Measurements from ENCODE around the gene PPP1R2B. TPM values are rescaled to one million over a fixed set of nuclear protein-coding genes. Genes with fewer than 3 reads are reported as not detected.

The PPP1R2B gene
- total and polyA plus RNA-seq, 8 donors: 0.02 to 0.12 TPM; not detected in 6

DNA sequence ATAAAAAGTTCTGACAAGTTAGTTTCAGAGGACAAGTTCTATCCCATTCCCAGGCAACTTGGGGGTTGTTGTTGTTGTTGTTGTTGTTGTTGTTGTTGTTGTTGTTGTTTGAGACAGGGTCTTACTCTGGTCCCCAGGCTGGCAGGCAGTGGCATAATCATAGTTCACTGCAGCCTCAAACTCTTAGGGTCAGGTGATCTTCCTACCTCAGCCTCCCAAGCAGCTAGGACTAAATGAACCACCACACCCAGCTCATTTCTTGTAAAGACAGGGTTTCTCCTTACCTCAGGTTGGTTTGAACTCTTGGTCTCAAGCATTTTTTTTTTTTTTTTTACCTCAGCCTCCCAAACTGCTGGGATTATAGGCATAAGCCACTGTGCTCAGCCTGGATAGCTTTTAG lies 15.3 kb downstream of the PPP1R2B start:
- no peak overlapping the region for H3K4me3 ChIP-seq
- no peaks in the 10 kb centered on the region for H3K9me3 ChIP-seq
- no peak for FAIRE-seq
- no peak overlapping the region for H3K27ac ChIP-seq
- TF ChIP-seq, protein P1, sequence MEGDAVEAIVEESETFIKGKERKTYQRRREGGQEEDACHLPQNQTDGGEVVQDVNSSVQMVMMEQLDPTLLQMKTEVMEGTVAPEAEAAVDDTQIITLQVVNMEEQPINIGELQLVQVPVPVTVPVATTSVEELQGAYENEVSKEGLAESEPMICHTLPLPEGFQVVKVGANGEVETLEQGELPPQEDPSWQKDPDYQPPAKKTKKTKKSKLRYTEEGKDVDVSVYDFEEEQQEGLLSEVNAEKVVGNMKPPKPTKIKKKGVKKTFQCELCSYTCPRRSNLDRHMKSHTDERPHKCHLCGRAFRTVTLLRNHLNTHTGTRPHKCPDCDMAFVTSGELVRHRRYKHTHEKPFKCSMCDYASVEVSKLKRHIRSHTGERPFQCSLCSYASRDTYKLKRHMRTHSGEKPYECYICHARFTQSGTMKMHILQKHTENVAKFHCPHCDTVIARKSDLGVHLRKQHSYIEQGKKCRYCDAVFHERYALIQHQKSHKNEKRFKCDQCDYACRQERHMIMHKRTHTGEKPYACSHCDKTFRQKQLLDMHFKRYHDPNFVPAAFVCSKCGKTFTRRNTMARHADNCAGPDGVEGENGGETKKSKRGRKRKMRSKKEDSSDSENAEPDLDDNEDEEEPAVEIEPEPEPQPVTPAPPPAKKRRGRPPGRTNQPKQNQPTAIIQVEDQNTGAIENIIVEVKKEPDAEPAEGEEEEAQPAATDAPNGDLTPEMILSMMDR (IDR thresholded peaks at IDR 0.05): no peak
- no peak for DNase-seq
- H3K4me1 ChIP-seq: no peaks in the 10 kb centered on the region
- no peaks in the 10 kb centered on the region for H3K27me3 ChIP-seq
- intact Hi-C loops (cut with DNase I): no loop called here
- ATAC-seq: no peak
- no peaks in the 10 kb centered on the region for H3K36me3 ChIP-seq

DNA sequence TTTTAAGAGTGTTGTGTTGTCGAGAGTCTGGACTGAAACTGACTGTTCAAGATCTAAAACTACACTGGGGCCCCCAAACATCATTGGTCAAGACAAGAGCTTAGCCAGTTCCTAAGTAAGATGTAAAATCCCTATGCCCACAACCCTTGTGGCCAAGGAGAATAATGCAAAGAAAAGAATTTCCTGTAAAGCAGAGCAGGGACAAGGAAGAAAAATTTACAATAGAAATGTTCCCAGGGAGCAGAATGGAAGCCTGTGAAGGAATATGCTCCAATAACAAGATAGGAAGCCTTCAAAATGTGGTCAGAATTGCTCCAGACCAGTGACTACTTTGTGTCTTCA lies 20.4 kb downstream of the PPP1R2B start:
- DNase-seq: no peak
- WGBS, 2 donors: 47 to 80% methylated on average over 1 of the region's 1 CpG
- Histone ChIP-seq H3K4me1 (no peaks in the 10 kb centered on the region), H3K27me3 (no peaks in the 10 kb centered on the region), H3K36me3 (no peaks in the 10 kb centered on the region), H3K4me3 (no peak overlapping the region), H3K9me3 (no peaks in the 10 kb centered on the region), H3K27ac (no peak overlapping the region)
- FAIRE-seq: no peak
- intact Hi-C loops (cut with DNase I): no loop called here
- ATAC-seq: no peak
- TF ChIP-seq, protein P1 (IDR thresholded peaks at IDR 0.05): no peak

DNA sequence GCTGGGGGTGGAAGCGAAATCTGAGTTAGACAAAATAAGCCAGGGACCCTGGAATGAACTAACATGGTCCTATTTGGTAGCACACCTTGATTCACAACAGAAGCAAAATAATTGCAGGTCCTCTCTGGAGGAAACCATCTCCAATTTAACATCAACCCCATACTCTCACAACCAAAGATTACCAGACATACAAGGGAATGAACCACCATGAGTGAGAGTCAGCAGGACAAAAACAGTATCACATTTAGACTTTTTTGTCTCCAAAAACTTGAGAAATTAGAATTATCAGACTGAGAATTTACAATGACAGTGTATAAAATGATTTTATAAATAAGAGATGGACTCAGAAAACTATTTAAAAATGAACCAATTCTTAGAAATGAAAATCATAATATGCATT lies 21.1 kb downstream of the PPP1R2B start:
- TF ChIP-seq, protein P1 (IDR thresholded peaks at IDR 0.05): no peak
- DNase-seq (no peak), ATAC-seq (no peak), FAIRE-seq (no peak)
- Histone ChIP-seq H3K4me3 (no peak overlapping the region), H3K36me3 (no peaks in the 10 kb centered on the region), H3K27me3 (no peaks in the 10 kb centered on the region), H3K9me3 (no peaks in the 10 kb centered on the region), H3K4me1 (no peaks in the 10 kb centered on the region), H3K27ac (no peak overlapping the region)
- WGBS, 2 donors: 63 to 82% methylated on average over 1 of the region's 1 CpG
- intact Hi-C loops (cut with DNase I): no loop called here

DNA sequence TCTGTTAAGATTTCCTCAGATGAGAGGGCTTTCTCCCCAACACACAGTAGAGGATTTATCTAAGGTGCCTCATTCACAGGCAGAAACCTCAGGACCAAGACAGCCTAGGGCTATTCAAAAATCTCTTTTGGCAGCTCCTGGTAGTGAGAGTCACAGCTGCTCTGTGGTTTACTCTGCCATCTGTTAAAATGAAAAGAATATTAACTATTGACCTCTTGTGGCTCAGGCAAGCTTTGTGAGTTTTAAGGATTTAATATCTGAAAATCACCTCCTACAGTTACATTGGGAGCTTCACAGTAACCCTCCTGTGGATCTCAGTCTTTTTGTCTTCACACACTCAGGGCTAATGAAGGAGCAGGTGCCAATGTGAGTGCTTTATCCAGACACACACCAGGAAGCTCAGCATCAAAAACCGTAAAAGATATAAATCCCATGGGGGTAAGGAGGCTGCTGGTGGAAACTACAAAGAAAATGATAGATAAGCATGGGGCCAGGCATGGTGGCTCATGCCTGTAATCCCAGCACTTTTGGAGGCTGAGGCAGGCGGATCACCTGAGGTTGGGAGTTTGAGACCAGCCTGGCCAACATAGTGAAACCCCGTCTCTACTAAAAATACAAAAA lies 29.7 kb downstream of the PPP1R2B start:
- intact Hi-C loops (cut with DNase I): no loop called here
- no peak for FAIRE-seq
- Histone ChIP-seq H3K4me1 (no peaks in the 10 kb centered on the region), H3K27me3 (peaks cover 0 to 4% (median 0%) of the 10 kb centered on the region in 4 donors), H3K27ac (no peak overlapping the region), H3K9me3 (no peaks in the 10 kb centered on the region), H3K36me3 (no peaks in the 10 kb centered on the region), H3K4me3 (no peak overlapping the region)
- DNase-seq: no peak
- TF ChIP-seq, protein P1 (IDR thresholded peaks at IDR 0.05): no peak
- WGBS, 2 donors: 65 to 78% methylated on average over 3 of the region's 3 CpGs
- no peak for ATAC-seq

DNA sequence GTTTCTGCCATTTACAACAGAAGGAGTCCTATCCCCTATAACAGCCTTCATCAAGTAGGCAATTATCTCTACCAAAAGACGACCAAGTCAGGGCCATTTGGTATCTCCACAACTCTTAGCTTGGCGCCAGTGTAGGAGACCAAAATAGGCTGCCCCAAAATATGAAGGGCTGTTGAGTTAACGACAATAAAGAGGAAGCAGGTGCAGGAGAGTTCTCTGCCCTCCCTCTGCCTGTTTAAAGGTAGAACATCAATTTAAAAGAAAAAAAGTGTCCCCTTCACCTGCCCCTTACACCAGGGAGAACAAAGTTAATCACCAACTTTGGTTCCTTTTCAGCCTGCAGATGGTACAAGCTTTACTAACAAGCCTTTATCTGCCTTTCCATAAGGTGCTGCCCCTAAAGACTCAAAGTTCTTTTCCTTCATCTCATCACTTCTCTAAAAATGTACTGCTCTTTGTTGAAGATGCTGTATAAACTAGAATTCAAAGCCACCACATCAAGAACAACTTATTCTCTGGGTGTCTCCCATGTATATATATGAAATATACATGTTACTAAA lies 33.3 kb downstream of the PPP1R2B start:
- Histone ChIP-seq H3K9me3 (no peaks in the 10 kb centered on the region), H3K4me3 (no peak overlapping the region), H3K36me3 (no peaks in the 10 kb centered on the region), H3K27me3 (no peaks in the 10 kb centered on the region), H3K4me1 (no peaks in the 10 kb centered on the region), H3K27ac (no peak overlapping the region)
- 37 to 56% methylated on average over 3 of the region's 3 CpGs for WGBS, 2 donors
- FAIRE-seq: no peak
- no peak for DNase-seq
- intact Hi-C loops (cut with DNase I): no loop called here
- TF ChIP-seq, protein P1 (IDR thresholded peaks at IDR 0.05): no peak
- no peak for ATAC-seq
